Pulmonary artery endothelial cell (primary cell): ENCODE data around the gene ARFGEF2. TPM values are rescaled to one million over a fixed set of nuclear protein-coding genes. Genes with fewer than 3 reads are reported as not detected.
"Not testable (repeated sequence)": the region's sequence is repeated elsewhere in the genome, so short reads cannot be mapped to it uniquely, and the experiment has no call there.

Experiments used
- DNase-seq: peaks from one replicate; pipeline ENCODE4 v3.0.0-alpha.2; 2011; ENCODE audit warnings: low read depth, low spot score
- total RNA-seq: library from RNA; depleted of rRNA; stranded (reverse); fragments of >200 nt; gene quantifications from 2 replicates; pipeline ENCODE4 v1.2.3, GENCODE V29; 2014

ARFGEF2 gene
- total RNA-seq, 1 donor from 2014 or later, result 70.8 TPM

GRCh38 chr20:48951646-48952045 lies 30.1 kb downstream of the ARFGEF2 start:
- no peak for DNase-seq

- DNase-seq, result no peak
Measured at GRCh38 chr20:48952656-48953055, 31.1 kb downstream of the ARFGEF2 start.

- DNase-seq, result no peak
Measured at GRCh38 chr20:48953653-48954052, 32.1 kb downstream of the ARFGEF2 start.

GRCh38 chr20:48956052-48956451 lies 34.5 kb downstream of the ARFGEF2 start:
- DNase-seq, result no peak

- no peak for DNase-seq
Measured at GRCh38 chr20:48957053-48957481, 35.6 kb downstream of the ARFGEF2 start.

GRCh38 chr20:48957533-48957932 lies 36.0 kb downstream of the ARFGEF2 start:
- no peak for DNase-seq

- DNase-seq, result no peak
Measured at GRCh38 chr20:48958743-48959142, 37.2 kb downstream of the ARFGEF2 start.

GRCh38 chr20:48959899-48960550 lies 38.5 kb downstream of the ARFGEF2 start:
- DNase-seq, result no peak

GRCh38 chr20:48962421-48962820 lies 40.9 kb downstream of the ARFGEF2 start:
- DNase-seq, result no peak

- no peak for DNase-seq
Measured at GRCh38 chr20:48962976-48963771, 41.7 kb downstream of the ARFGEF2 start.

- DNase-seq, result no peak
Measured at GRCh38 chr20:48965189-48965910, 43.8 kb downstream of the ARFGEF2 start.

- DNase-seq, result no peak
Measured at GRCh38 chr20:48970681-48971365, 49.3 kb downstream of the ARFGEF2 start.

GRCh38 chr20:48971956-48972355 lies 50.4 kb downstream of the ARFGEF2 start:
- no peak for DNase-seq

- DNase-seq, result peak; percentile 67
Measured at GRCh38 chr20:48972816-48973215, 51.3 kb downstream of the ARFGEF2 start.

- no peak for DNase-seq
Measured at GRCh38 chr20:48975955-48976354, 54.4 kb downstream of the ARFGEF2 start.

GRCh38 chr20:48979980-48980379 lies 58.5 kb downstream of the ARFGEF2 start:
- DNase-seq, result not testable (repeated sequence)

- peak; percentile 97 for DNase-seq
Measured at GRCh38 chr20:48983423-48984400, 62.2 kb downstream of the ARFGEF2 start.

GRCh38 chr20:48984575-48985219 lies 63.2 kb downstream of the ARFGEF2 start:
- no peak for DNase-seq

- no peak for DNase-seq
Measured at GRCh38 chr20:48986899-48987298, 65.4 kb downstream of the ARFGEF2 start.

- DNase-seq, result no peak
Measured at GRCh38 chr20:48990467-48990866, 69.0 kb downstream of the ARFGEF2 start.
